ENCODE results near the gene ITPR1.

Gene ITPR1

DNA sequence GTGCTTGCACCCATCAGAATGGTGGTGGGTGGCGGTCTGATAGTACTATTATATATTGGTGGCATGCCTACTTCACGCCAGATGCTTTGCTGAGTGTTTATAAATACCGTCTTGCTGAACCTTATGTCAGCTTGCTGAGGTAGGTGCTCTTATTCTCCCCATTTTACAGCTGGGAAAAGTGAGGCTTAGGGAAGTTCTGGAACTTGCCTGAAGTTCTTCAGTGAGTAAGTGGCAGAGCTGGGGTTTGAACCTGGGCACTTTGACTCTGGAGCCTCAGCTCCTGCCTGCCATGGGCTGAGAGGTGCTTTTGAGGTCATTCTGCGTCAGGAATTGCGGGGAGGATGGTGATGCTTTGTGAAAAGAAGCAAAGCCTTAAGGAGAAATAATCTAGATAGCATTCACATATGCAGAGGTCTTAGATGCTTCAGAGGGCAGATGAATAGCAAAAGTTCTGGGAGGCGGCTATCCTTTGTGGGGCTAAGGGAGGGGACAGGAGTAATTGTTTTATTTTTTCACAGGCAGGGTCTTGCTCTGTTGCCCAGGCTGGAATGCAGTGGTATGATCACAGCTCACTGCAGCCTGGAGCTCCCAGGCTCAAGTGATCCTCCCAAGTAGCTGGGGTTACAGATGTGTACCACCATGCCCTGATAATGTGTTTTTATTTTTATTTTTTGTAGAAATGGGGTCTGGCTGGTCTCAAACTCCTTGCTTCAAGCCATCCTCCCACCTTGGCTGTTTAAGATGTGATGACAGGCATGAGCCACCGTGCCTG lies 18.5 kb downstream of the ITPR1 start:
- no peak for DNase-seq

- DNase-seq, result peak; percentile 38
These were observed 19.9 kb downstream of the ITPR1 start for GRCh38 chr3:4512895-4513616.

GRCh38 chr3:4514321-4514720 lies 21.2 kb downstream of the ITPR1 start:
- DNase-seq, result no peak

DNA sequence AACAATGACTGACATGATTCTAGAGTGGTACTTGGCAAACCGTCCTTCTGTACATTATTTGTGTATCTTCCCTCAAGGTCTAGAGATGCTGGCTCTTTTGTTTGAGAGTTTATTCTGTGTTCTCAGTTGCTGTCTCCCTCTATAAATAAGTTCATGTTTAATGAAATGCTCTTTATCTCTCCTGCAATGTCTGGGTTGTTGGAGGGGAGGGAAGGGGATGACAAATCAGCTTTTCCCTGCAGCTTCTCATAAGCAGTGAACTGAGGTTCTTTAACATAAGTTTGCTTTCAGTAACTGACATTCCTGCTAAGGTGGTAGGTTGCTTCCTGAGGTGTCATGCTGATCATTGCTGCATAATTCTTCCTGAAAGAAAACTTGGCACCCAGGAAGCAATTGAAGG lies 21.8 kb downstream of the ITPR1 start:
- no peak for DNase-seq

DNA sequence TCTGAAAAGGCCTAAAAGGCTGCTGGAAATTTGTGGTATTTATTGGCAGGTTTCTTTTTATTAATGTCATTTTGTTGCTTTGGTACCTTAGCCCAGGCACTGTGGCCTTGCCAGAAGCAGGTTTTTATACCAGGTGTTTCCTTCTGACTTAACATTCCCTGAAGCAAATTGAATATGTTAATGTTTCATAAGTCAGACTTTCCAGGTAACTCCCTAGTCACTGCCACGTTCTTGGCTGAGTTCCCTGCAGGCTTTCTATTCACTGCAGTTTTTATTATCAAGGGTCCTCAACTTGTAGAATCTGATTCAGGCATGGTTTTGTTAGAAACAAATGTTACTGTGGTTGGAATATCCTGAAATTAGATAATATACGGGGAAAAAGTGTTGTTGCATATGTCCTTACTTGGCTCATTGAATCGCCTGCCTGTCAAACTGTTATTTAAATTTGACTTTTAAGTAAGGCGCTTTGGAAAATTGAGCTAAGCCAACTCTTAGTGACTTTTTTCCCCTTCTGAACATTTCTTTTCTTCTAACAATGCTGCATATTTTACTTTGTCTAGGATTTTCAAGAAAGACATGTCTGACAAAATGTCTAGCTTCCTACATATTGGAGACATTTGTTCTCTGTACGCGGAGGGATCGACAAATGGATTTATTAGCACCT lies 22.9 kb downstream of the ITPR1 start:
- no peak for DNase-seq

- DNase-seq, result no peak
These were observed 23.9 kb downstream of the ITPR1 start for GRCh38 chr3:4517093-4517492.

DNA sequence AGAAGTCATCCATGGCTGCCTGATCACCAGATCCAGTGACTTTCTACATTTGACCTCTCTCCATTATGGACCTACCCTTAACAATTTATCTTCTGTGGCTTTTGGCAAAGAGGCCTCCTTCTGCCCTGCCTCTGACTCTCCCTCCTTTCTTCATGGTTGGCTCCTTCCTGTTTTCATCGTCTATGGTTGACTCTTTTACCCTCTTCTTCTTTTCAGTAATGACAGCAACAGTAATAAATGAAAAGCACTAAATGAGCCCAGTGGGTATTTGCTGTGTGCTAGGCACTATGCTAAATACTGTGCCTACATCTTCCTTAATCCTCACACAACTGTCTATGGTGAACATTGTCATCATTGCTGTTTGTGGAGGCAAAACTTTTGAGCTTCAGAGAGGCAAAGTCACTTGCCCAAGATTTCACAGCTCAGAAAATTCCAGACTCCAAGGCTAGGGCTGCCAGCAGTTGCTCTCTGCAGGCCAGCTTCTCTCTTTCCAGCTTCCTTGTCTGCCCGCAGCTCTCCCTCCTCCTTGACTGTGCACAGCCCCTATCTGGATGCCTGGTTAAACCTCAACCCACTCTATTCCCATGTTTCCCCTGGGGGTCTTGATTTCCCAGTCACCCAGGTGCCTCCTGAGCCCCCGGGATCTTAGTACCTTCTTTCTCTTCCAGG lies 24.6 kb downstream of the ITPR1 start:
- DNase-seq, result no peak

- DNase-seq, result no peak
These were observed 27.1 kb downstream of the ITPR1 start for GRCh38 chr3:4520033-4520816.

DNA sequence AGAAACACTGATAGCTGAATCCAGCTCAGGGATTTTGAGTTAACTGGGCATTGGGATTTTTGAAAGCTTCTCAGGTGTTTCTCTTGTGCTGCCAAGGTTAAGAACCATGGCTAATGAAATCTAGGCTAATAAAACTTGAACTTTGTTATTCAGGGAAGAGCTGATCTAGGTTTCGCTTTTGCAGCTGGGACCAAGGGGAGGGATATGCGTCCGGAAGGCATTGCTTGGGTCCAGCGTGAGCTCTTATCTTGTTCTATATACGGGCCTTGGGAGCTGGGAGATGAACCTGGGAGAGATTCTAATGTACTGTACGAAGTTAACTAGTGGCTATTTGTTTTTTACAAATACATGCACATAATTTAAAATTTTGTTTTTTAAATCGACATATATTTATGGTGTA lies 29.8 kb downstream of the ITPR1 start:
- no peak for DNase-seq

GRCh38 chr3:4523710-4524698 lies 30.9 kb downstream of the ITPR1 start:
- DNase-seq, result no peak

DNA sequence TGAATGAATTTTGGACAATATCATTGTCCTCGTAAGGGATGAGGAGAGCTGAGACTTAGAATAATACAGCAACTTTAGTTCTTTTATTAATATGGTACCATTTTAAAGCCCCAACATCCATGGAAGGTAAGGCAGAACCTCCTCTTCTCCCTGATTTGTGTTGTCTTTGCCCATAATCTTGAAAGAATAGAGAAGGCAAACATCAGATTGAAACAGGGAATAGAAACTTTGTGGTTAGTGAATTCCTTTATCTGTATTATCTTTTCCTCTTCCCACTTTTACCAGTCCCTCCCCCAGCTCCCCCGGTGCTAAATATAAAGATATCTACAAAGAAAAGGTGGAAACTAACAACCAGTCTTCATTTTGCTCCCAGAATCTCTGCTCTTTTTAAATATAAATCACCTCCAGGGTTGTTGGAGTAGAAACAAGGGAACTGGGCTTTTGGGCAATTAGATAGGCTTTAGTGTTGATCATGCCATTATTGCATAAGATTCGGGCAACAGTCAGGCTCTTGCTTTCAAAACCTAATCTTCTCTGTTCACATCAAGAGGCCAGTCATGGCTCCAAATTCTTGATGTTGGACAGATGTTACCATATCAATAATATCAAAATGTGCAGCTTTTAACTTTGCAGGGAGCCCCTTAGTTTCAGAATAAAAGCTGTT lies 32.5 kb downstream of the ITPR1 start:
- no peak for DNase-seq

DNA sequence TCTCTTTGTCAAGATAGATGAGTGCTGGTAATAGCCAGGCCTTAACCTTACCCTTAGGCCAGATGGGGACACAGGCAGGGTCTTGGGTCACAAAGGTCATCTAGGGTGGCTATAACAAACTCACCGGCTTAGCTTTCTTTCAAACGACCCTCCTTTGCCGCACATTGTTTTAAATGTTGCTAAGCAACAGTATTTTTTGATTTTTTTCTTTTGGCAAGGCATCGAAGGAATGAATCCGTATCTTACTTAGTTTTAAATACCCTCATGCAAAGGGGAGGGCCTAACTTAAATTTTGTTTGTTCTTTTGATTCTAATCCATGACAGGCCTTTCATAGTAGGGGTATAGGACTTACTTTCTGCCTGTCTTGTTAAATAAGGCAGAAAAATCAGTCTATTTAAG lies 35.2 kb downstream of the ITPR1 start:
- DNase-seq, result no peak

GRCh38 chr3:4528819-4529600 lies 35.9 kb downstream of the ITPR1 start:
- DNase-seq, result no peak

DNA sequence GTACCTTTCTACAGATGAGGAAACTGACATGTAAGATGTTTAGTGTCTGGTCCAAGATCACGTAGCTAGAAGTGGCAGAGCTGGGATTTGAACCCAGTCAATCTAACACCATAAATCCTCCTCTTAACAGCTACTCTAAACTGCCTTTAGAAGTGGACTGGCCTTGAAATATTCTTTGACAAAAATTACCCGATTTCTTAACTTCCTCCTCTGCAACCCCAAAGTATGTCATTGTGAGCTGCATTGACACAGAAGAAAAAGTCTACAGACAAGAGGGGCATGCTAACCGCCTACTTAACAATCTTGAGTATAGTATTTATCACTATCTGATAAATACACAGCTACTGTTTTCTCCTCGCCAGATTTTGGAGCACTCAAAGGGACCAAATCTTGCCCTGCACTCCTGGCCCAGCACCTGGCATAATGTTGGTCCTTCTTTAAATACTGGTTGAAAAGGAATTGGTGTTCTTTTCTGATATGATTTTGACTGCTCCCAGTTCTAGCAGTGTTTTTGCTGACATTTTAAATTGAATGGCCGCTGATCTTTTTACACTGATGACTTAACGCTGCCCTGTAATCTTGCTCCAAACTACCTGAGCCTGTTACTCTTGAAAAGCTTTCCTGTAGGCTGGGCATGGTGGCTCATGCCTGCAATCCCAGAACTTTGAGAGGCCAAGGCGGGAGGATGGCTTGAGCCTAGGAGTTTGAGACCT lies 36.9 kb downstream of the ITPR1 start:
- no peak for DNase-seq

DNA sequence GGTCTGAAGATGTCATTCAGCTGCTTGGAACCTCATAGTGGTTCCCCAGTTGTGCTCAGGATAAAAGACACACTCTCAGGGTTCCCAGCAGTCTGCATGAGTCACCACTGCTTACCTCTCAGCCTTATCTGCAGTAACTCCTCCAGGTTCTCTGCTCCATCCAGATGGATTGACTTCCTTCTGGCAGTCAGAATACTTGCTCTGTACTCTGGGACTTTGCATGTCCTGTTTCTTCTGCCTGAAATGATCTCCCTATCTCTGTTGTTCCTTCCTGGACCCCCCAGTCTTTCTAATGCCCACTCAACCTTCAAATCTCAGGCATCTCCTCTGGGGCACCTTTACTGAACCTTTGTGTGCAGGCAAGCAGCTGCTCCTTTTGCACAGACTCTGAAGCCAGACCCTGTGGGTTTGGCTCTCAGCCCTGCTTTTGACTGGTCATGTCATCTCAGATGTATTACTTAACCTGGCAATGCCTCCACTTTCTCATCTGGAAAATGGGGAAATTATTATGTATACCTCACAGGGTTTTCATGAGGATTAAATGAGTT lies 38.4 kb downstream of the ITPR1 start:
- no peak for DNase-seq

- DNase-seq, result no peak
These were observed 39.5 kb downstream of the ITPR1 start for GRCh38 chr3:4532535-4533112.

- peak; percentile 16 for DNase-seq
These were observed 40.6 kb downstream of the ITPR1 start for GRCh38 chr3:4533489-4534443.

Measured in NCI-H510A treated with DMSO at 0.1 percent for 48 hours (cell line).